Fibroblast of lung (primary cell): ENCODE data around the gene FAAH2. TPM values are rescaled to one million over a fixed set of nuclear protein-coding genes. Genes with fewer than 3 reads are reported as not detected.
"Not testable (repeated sequence)": the region's sequence is repeated elsewhere in the genome, so short reads cannot be mapped to it uniquely, and the experiment has no call there.

Experiments
- DNase-seq, 2 donors: peaks; one replicate each; pipeline versions ENCODE4 v3.0.0 to v3.0.0-alpha.2; 2010; ENCODE audit warnings: low read depth in 2 of 2
- H2AFZ ChIP-seq: 2 replicates; pipeline ENCODE4 v1.5.1; 2012; ENCODE audit warnings: low read length, control low read depth, inconsistent platforms
- H3K27ac ChIP-seq: 2 replicates; pipeline ENCODE4 v1.5.1; 2011; ENCODE audit warnings: low read length, control low read depth; ENCODE audit not compliant: insufficient read depth
- H3K27me3 ChIP-seq: 2 replicates; pipeline ENCODE4 v1.5.1; 2011; ENCODE audit warnings: mild to moderate bottlenecking, low read length; ENCODE audit not compliant: control insufficient read depth, insufficient read depth
- H3K36me3 ChIP-seq: 2 replicates; pipeline ENCODE4 v1.5.1; 2011; ENCODE audit warnings: low read length; ENCODE audit not compliant: control insufficient read depth, insufficient read depth
- H3K4me1 ChIP-seq: 2 replicates; pipeline ENCODE4 v1.5.1; 2011; ENCODE audit warnings: low read length; ENCODE audit not compliant: control insufficient read depth, insufficient read depth; ENCODE audit errors: extremely low read depth
- H3K4me2 ChIP-seq: 2 replicates; pipeline ENCODE4 v1.5.1; 2011; ENCODE audit warnings: low read length, control low read depth; ENCODE audit not compliant: insufficient read depth; ENCODE audit errors: extremely low read depth
- H3K4me3 ChIP-seq, 4 experiments: fragments of 200-600 bp in 1 of 4; sonication (generic) in 1 of 4; replicated peaks in 1 of 4; 2 replicates each; pipeline ENCODE4 v1.5.1; 2011 to 2016; ENCODE audit warnings: low read length in 4 of 4, low read depth in 3 of 4, mild to moderate bottlenecking in 3 of 4, control low read depth in 2 of 4, inconsistent platforms in 1 of 4, mixed read lengths in 1 of 4; ENCODE audit not compliant: insufficient read depth in 1 of 4; ENCODE audit errors: control extremely low read depth in 1 of 4
- H3K79me2 ChIP-seq: 2 replicates; pipeline ENCODE4 v1.5.1; 2012; ENCODE audit warnings: mild to moderate bottlenecking, low read length, inconsistent platforms; ENCODE audit not compliant: control insufficient read depth, insufficient read depth
- H3K9ac ChIP-seq: 2 replicates; pipeline ENCODE4 v1.5.1; 2011; ENCODE audit warnings: mild to moderate bottlenecking, low read length, control low read depth; ENCODE audit not compliant: insufficient read depth
- H3K9me3 ChIP-seq: 2 replicates; pipeline ENCODE4 v1.5.1; 2012; ENCODE audit warnings: low read depth, low read length; ENCODE audit not compliant: control insufficient read depth, insufficient read depth
- H4K20me1 ChIP-seq: 2 replicates; pipeline ENCODE4 v1.5.1; 2011; ENCODE audit warnings: low read length; ENCODE audit not compliant: control insufficient read depth, insufficient read depth; ENCODE audit errors: extremely low read depth
- CTCF ChIP-seq, 2 donors: IDR thresholded peaks in 1 of 2; conservative IDR thresholded peaks in 1 of 2; 1 replicate in 1 of 2; 2 replicates in 1 of 2; pipeline ENCODE4 v1.5.1; 2011 to 2012; ENCODE audit warnings: low read length in 2 of 2, control low read depth in 1 of 2, inconsistent platforms in 1 of 2, low read depth in 1 of 2, mild to moderate bottlenecking in 1 of 2
- EZH2 ChIP-seq: IDR thresholded peaks from 2 replicates; pipeline ENCODE4 v1.5.1; 2012; ENCODE audit warnings: low read length, control low read depth, mild to moderate bottlenecking; ENCODE audit errors: missing control alignments
- polyA plus RNA-seq, 2 donors: library from polyadenylated mRNA; depleted of rRNA in 1 of 2; stranded (reverse) in 1 of 2; unstranded in 1 of 2; fragments of >200 nt; gene quantifications; 2 replicates each; pipeline ENCODE4 v1.2.1, GENCODE V29; 2011 to 2012; ENCODE audit warnings: missing spikeins in 1 of 2
- total RNA-seq: library from RNA; depleted of rRNA; stranded (reverse); fragments of >200 nt; gene quantifications from 2 replicates; pipeline ENCODE4 v1.2.1, GENCODE V29; 2014

The FAAH2 gene
- total and polyA plus RNA-seq, 2 donors (not counting 1 experiment from before 2014, with no cell fraction given): 0.02 to 0.33 TPM

GRCh38 chrX:57313583-57314215 is 27.2 kb downstream of the FAAH2 start:
- H3K36me3 ChIP-seq: no peaks in the 10 kb centered on the region
- no peaks in the 10 kb centered on the region for H3K9me3 ChIP-seq
- TF ChIP-seq EZH2 (no peak), CTCF (conservative IDR thresholded peaks at IDR 0.05 in 1 of 2, IDR thresholded peaks at IDR 0.05 in 1 of 2; ENCODE audit: low read depth in 1 of 2, low read length in 2 of 2) (no peak)
- no peak overlapping the region for H2AFZ ChIP-seq
- H3K4me3 ChIP-seq: no peak overlapping the region
- no peak overlapping the region for H3K27ac ChIP-seq
- no peak overlapping the region for H3K4me2 ChIP-seq
- H4K20me1 ChIP-seq: no peaks in the 10 kb centered on the region
- H3K9ac ChIP-seq: no peak overlapping the region
- no peaks in the 10 kb centered on the region for H3K27me3 ChIP-seq
- no peaks in the 10 kb centered on the region for H3K79me2 ChIP-seq
- no peaks in the 10 kb centered on the region for H3K4me1 ChIP-seq
- no peak for DNase-seq

- H4K20me1 ChIP-seq: no peaks in the 10 kb centered on the region
- no peaks in the 10 kb centered on the region for H3K27me3 ChIP-seq
- H3K9me3 ChIP-seq: no peaks in the 10 kb centered on the region
- H3K9ac ChIP-seq: no peak overlapping the region
- H2AFZ ChIP-seq: no peak overlapping the region
- no peak overlapping the region for H3K4me3 ChIP-seq
- no peak for DNase-seq
- no peaks in the 10 kb centered on the region for H3K36me3 ChIP-seq
- TF ChIP-seq CTCF (conservative IDR thresholded peaks at IDR 0.05 in 1 of 2, IDR thresholded peaks at IDR 0.05 in 1 of 2; ENCODE audit: low read depth in 1 of 2, low read length in 2 of 2): no peak
- no peak for TF ChIP-seq EZH2
- no peaks in the 10 kb centered on the region for H3K79me2 ChIP-seq
- H3K27ac ChIP-seq: no peak overlapping the region
- no peaks in the 10 kb centered on the region for H3K4me1 ChIP-seq
- no peak overlapping the region for H3K4me2 ChIP-seq
Observed at GRCh38 chrX:57329008-57329407, 42.5 kb downstream of the FAAH2 start.

- not testable (repeated sequence) for H3K27ac ChIP-seq, H3K4me3 ChIP-seq, H3K79me2 ChIP-seq, H3K4me2 ChIP-seq, H4K20me1 ChIP-seq, H3K9me3 ChIP-seq, H3K36me3 ChIP-seq, H2AFZ ChIP-seq, H3K9ac ChIP-seq, H3K27me3 ChIP-seq, H3K4me1 ChIP-seq, DNase-seq
Observed at GRCh38 chrX:57335790-57336189, 49.3 kb downstream of the FAAH2 start.
